ENCODE measurements around the gene CCNE1.

- TF ChIP-seq EZH2 (IDR thresholded peaks at IDR 0.05) (no peak), POLR2AphosphoS5 (IDR thresholded peaks at IDR 0.05; ENCODE audit: borderline replicate concordance, low read depth, low read length) (no peak)
Observed at GRCh38 chr19:29836409-29836825, 24.6 kb downstream of the CCNE1 start.

All from SK-N-MC (cell line).